CD4-positive, alpha-beta T cell (primary cell): Measurements from ENCODE around the gene CRB1. TPM values are rescaled to one million over a fixed set of nuclear protein-coding genes. Genes with fewer than 3 reads are reported as not detected.

Experiments used
- ATAC-seq: fragments of 200-7000 bp; cut with Tn5 transposase; one replicate; pipeline ENCODE4 v1.10.0; 2022; ENCODE audit warnings: mild to moderate bottlenecking; ENCODE audit not compliant: poor library complexity
- CTCF ChIA-PET: fragments of 350-600 bp; sonication (Branson Sonifier 250); formaldehyde crosslinking; loops from one replicate; lab custom pipeline; 2021; ENCODE audit warnings: antibody characterized with exemption, inconsistent platforms; lab: Charles Lee
- POLR2A ChIA-PET: fragments of 350-600 bp; sonication (Branson Sonifier 250); formaldehyde crosslinking; loops from one replicate; lab custom pipeline; 2021; ENCODE audit warnings: antibody characterized with exemption, inconsistent platforms; lab: Charles Lee
- DNase-seq, 14 experiments: peaks; one replicate each; pipeline ENCODE4 v3.0.0-alpha.2; 2013 to 2020; ENCODE audit warnings: mixed read lengths in 2 of 14
- H3K27ac ChIP-seq, 2 donors: one replicate each; pipeline versions ENCODE4 v1.5.1 to v1.7.0; 2013; ENCODE audit warnings: low read length in 2 of 2, low read depth in 1 of 2, mild to moderate bottlenecking in 1 of 2
- H3K27me3 ChIP-seq, 2 experiments: 1 replicate in 1 of 2; 2 replicates in 1 of 2; pipeline versions ENCODE4 v1.6.1 to v1.7.0; 2013; ENCODE audit warnings: low read length in 2 of 2, control low read depth in 1 of 2, mild to moderate bottlenecking in 1 of 2, moderate library complexity in 1 of 2; ENCODE audit not compliant: insufficient read depth in 2 of 2, control insufficient read depth in 1 of 2
- H3K36me3 ChIP-seq: one replicate; pipeline ENCODE4 v1.6.1; 2013; ENCODE audit warnings: low read length, control low read depth; ENCODE audit not compliant: insufficient read depth
- H3K4me1 ChIP-seq: one replicate; pipeline ENCODE4 v1.6.1; 2013; ENCODE audit warnings: low read length, control low read depth; ENCODE audit not compliant: insufficient read depth
- H3K4me3 ChIP-seq: one replicate; pipeline ENCODE4 v1.5.1; 2013; ENCODE audit warnings: mild to moderate bottlenecking, low read length, moderate library complexity
- H3K9me3 ChIP-seq, 2 experiments: 1 replicate in 1 of 2; 2 replicates in 1 of 2; pipeline versions ENCODE4 v1.6.1 to v1.7.0; 2013; ENCODE audit warnings: low read length in 2 of 2, mild to moderate bottlenecking in 2 of 2, control low read depth in 1 of 2, moderate library complexity in 1 of 2; ENCODE audit not compliant: control insufficient read depth in 1 of 2, insufficient read depth in 1 of 2
- H3K27ac Mint-ChIP-seq: one replicate; pipeline ENCODE4 v1.8.0; 2020; ENCODE audit warnings: mixed read lengths
- H3K27me3 Mint-ChIP-seq: one replicate; pipeline ENCODE4 v1.8.0; 2021; ENCODE audit warnings: mixed read lengths
- H3K36me3 Mint-ChIP-seq: one replicate; pipeline ENCODE4 v1.8.0; 2021; ENCODE audit warnings: low read depth, mixed read lengths
- H3K4me1 Mint-ChIP-seq: one replicate; pipeline ENCODE4 v1.8.0; 2021; ENCODE audit warnings: low read depth, mixed read lengths
- H3K4me3 Mint-ChIP-seq: one replicate; pipeline ENCODE4 v1.8.0; 2020; ENCODE audit warnings: mild to moderate bottlenecking, mixed read lengths
- H3K9me3 Mint-ChIP-seq: one replicate; pipeline ENCODE4 v1.8.0; 2020; ENCODE audit warnings: mixed read lengths
- intact Hi-C, 2 experiments: fragments of 100-400 bp; cut with DNase I in 1 of 2; cut with micrococcal nuclease in 1 of 2; formaldehyde crosslinking; loops; one replicate each; pipeline versions ENCODE4 v1.15.1 to v1.9.0; 2023 to 2025; cut with DNase I, micrococcal nuclease
- total RNA-seq, 174 experiments: library from RNA in 2 of 174; stranded (reverse) in 2 of 174; gene quantifications; one replicate each; pipeline ENCODE4 v1.2.3 and lab custom pipeline; 2021 to 2026
- TF ChIP-seq, protein P1 (sequence below): fragments of 200-600 bp; IDR thresholded peaks from one replicate; pipeline ENCODE4 v1.8.0; 2022; ENCODE audit warnings: antibody characterized with exemption, mild to moderate bottlenecking

The CRB1 gene
- total RNA-seq, 2 experiments from 2014 or later: 0.17 to 0.25 TPM

DNA sequence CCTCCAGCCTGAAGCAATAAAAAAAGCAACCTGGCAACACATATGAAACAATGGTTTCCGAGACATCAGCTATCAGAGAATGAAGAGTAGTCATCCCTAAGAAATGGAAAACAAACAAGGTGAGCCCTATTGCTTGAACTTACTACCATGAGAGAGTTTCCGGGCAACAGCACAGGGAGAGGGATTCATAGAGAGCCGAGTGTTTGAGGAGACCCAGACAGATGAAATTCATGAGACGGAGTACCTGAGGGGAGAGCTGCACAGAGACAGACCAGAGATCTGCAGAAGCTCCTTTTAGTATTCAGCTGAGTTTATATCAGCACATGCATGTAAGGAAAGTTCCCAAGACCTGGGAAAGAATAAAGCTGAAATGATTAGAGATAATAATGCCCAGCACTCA is 19.8 kb downstream of the CRB1 start:
- Histone ChIP-seq H3K27me3 (no peaks in the 10 kb centered on the region), H3K36me3 (no peaks in the 10 kb centered on the region), H3K4me3 (no peak overlapping the region), H3K4me1 (no peaks in the 10 kb centered on the region), H3K9me3 (no peaks in the 10 kb centered on the region), H3K27ac (no peak overlapping the region)
- DNase-seq (no peak), ATAC-seq (no peak)
- Mint-ChIP-seq H3K36me3 (no peaks in the 10 kb centered on the region), H3K4me3 (no peak overlapping the region), H3K27ac (no peak overlapping the region), H3K9me3 (peaks cover 1% of the 10 kb centered on the region), H3K4me1 (no peaks in the 10 kb centered on the region), H3K27me3 (peaks cover 5% of the 10 kb centered on the region)
- TF ChIP-seq, protein P1, sequence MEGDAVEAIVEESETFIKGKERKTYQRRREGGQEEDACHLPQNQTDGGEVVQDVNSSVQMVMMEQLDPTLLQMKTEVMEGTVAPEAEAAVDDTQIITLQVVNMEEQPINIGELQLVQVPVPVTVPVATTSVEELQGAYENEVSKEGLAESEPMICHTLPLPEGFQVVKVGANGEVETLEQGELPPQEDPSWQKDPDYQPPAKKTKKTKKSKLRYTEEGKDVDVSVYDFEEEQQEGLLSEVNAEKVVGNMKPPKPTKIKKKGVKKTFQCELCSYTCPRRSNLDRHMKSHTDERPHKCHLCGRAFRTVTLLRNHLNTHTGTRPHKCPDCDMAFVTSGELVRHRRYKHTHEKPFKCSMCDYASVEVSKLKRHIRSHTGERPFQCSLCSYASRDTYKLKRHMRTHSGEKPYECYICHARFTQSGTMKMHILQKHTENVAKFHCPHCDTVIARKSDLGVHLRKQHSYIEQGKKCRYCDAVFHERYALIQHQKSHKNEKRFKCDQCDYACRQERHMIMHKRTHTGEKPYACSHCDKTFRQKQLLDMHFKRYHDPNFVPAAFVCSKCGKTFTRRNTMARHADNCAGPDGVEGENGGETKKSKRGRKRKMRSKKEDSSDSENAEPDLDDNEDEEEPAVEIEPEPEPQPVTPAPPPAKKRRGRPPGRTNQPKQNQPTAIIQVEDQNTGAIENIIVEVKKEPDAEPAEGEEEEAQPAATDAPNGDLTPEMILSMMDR: no peak
- POLR2A ChIA-PET: no interaction called here
- CTCF ChIA-PET: no interaction called here
- intact Hi-C loops: no loop called here

DNA sequence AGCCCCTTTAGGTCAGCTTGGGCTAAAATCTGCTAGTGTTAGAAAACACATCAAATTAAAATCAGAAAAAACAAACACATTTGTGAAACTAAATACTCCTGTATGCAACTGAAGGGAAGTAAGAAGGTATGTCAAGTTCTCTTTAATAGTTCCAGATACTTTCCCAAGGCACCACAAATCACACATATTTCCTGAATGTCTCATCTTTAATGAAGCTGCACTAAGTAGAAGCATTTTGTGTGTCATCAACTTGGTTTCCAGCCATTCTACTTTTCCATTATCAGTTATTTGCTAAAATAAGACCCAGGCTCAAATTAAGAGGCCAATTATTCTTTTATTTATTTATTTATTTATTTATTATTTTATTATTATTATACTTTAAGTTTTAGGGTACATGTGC is 34.7 kb downstream of the CRB1 start:
- Histone ChIP-seq H3K4me1 (no peaks in the 10 kb centered on the region), H3K27ac (no peak overlapping the region), H3K4me3 (no peak overlapping the region), H3K36me3 (no peaks in the 10 kb centered on the region), H3K9me3 (no peaks in the 10 kb centered on the region), H3K27me3 (no peaks in the 10 kb centered on the region)
- TF ChIP-seq, protein P1: no peak
- ChIA-PET CTCF (no interaction called here), POLR2A (no interaction called here)
- Mint-ChIP-seq H3K4me3 (no peak overlapping the region), H3K27ac (no peak overlapping the region), H3K27me3 (peaks cover 3% of the 10 kb centered on the region), H3K36me3 (no peaks in the 10 kb centered on the region), H3K4me1 (no peaks in the 10 kb centered on the region), H3K9me3 (no peaks in the 10 kb centered on the region)
- no peak for DNase-seq
- intact Hi-C loops: no loop called here
- no peak for ATAC-seq

DNA sequence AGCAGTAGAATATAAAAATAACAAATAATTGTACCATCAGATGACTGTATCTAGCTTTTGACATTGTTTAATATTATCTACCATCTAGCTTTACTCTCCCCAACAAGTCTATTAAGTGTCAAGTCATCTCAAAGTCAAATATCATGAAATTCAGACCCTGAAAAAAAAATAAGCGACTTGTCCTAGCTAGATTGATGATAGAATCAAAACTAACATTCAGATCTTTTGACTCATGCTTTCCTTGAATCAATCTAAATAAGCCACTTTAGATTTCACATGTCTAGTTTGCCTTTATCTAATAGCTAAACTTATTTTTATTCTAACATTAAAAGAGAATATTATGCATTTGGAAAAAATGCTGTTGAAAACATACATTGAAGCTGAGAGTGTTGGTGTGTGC is 35.4 kb downstream of the CRB1 start:
- Histone ChIP-seq H3K27me3 (no peaks in the 10 kb centered on the region), H3K4me1 (no peaks in the 10 kb centered on the region), H3K9me3 (no peaks in the 10 kb centered on the region), H3K36me3 (no peaks in the 10 kb centered on the region), H3K27ac (no peak overlapping the region), H3K4me3 (no peak overlapping the region)
- no peak for DNase-seq
- H3K9me3 Mint-ChIP-seq: no peaks in the 10 kb centered on the region
- no peaks in the 10 kb centered on the region for H3K4me1 Mint-ChIP-seq
- H3K36me3 Mint-ChIP-seq: no peaks in the 10 kb centered on the region
- TF ChIP-seq, protein P1: no peak
- no peak for ATAC-seq
- POLR2A ChIA-PET: interaction anchor here (0.6 kb wide), 1 partner anchor 28 kb away, joined by 3 read pairs; no protein-coding TSS in a partner anchor
- no peak overlapping the region for H3K27ac Mint-ChIP-seq
- CTCF ChIA-PET: no interaction called here
- H3K4me3 Mint-ChIP-seq: no peak overlapping the region
- peaks cover 3% of the 10 kb centered on the region for H3K27me3 Mint-ChIP-seq
- intact Hi-C loops: no loop called here
